ENCODE results near the gene PAF1.

DNA sequence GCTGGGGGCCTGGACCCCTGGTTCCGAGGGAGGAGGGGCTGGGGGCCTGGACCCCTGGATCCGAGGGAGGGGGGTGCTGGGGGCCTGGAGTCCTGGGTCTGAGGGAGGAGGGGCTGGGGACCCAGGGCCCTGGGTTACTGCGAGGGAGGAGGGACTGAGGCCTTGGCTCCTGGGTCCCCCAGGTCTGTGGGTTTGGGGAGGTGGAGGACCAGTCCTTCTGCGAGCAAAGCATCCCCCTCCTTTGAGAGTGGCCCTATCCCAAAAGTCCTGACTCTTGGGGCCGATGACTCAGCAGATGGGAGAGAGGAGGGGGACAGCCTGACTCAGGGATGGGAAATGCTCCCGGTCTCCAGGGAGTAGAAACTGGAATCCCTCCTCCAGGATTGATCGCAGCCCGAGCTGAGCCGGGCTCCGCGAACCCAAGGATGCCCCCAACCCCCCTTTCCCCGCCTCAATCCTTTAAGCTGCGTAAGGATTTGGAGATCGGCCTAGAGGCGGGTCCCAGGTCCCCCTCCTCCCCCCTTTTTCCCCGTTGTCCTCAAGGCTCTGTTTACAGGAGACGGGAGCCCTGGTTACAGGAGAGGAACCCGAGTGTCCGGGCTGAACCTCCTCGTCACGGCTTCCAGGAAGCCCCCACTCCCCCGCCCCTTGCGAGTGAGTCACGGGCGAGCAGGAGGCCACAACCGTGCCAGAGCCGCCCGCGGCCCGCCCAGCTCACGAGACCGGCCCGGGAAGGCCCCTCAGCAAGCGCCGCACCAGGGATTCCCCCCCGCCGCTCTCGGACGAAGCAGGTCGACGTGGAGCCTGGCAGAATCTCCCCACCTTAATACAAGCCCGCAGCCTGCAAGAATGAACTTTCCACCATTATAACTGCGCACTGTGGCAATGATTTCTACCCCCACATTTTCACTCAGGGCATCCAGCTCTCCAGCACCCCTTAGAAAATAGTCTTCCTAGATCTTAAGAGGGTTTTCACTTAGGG, 12.7 kb upstream of the PAF1 start:
- TF ChIP-seq, protein P1, sequence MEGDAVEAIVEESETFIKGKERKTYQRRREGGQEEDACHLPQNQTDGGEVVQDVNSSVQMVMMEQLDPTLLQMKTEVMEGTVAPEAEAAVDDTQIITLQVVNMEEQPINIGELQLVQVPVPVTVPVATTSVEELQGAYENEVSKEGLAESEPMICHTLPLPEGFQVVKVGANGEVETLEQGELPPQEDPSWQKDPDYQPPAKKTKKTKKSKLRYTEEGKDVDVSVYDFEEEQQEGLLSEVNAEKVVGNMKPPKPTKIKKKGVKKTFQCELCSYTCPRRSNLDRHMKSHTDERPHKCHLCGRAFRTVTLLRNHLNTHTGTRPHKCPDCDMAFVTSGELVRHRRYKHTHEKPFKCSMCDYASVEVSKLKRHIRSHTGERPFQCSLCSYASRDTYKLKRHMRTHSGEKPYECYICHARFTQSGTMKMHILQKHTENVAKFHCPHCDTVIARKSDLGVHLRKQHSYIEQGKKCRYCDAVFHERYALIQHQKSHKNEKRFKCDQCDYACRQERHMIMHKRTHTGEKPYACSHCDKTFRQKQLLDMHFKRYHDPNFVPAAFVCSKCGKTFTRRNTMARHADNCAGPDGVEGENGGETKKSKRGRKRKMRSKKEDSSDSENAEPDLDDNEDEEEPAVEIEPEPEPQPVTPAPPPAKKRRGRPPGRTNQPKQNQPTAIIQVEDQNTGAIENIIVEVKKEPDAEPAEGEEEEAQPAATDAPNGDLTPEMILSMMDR (IDR thresholded peaks at IDR 0.05): no peak
- TF ChIP-seq POLR2A (IDR thresholded peaks at IDR 0.05) (peak in 1 of 2 donors; percentile 86), POLR2AphosphoS5 (IDR thresholded peaks at IDR 0.05; ENCODE audit: insufficient read depth in 1 of 2, low read depth in 1 of 2) (peak; percentile 98)
